ENCODE data around the gene TFCP2. TPM values are rescaled to one million over a fixed set of nuclear protein-coding genes. Genes with fewer than 3 reads are reported as not detected.

The TFCP2 gene
- total and polyA plus RNA-seq, 2 of the 13 experiments (the other 11 are each of a cell fraction or from before 2014, with no cell fraction given), result 7.6 to 10.0 TPM

GRCh38 chr12:51172515-51173431 lies at the start of gene TFCP2 (continued):
- TF ChIP-seq, protein P1, sequence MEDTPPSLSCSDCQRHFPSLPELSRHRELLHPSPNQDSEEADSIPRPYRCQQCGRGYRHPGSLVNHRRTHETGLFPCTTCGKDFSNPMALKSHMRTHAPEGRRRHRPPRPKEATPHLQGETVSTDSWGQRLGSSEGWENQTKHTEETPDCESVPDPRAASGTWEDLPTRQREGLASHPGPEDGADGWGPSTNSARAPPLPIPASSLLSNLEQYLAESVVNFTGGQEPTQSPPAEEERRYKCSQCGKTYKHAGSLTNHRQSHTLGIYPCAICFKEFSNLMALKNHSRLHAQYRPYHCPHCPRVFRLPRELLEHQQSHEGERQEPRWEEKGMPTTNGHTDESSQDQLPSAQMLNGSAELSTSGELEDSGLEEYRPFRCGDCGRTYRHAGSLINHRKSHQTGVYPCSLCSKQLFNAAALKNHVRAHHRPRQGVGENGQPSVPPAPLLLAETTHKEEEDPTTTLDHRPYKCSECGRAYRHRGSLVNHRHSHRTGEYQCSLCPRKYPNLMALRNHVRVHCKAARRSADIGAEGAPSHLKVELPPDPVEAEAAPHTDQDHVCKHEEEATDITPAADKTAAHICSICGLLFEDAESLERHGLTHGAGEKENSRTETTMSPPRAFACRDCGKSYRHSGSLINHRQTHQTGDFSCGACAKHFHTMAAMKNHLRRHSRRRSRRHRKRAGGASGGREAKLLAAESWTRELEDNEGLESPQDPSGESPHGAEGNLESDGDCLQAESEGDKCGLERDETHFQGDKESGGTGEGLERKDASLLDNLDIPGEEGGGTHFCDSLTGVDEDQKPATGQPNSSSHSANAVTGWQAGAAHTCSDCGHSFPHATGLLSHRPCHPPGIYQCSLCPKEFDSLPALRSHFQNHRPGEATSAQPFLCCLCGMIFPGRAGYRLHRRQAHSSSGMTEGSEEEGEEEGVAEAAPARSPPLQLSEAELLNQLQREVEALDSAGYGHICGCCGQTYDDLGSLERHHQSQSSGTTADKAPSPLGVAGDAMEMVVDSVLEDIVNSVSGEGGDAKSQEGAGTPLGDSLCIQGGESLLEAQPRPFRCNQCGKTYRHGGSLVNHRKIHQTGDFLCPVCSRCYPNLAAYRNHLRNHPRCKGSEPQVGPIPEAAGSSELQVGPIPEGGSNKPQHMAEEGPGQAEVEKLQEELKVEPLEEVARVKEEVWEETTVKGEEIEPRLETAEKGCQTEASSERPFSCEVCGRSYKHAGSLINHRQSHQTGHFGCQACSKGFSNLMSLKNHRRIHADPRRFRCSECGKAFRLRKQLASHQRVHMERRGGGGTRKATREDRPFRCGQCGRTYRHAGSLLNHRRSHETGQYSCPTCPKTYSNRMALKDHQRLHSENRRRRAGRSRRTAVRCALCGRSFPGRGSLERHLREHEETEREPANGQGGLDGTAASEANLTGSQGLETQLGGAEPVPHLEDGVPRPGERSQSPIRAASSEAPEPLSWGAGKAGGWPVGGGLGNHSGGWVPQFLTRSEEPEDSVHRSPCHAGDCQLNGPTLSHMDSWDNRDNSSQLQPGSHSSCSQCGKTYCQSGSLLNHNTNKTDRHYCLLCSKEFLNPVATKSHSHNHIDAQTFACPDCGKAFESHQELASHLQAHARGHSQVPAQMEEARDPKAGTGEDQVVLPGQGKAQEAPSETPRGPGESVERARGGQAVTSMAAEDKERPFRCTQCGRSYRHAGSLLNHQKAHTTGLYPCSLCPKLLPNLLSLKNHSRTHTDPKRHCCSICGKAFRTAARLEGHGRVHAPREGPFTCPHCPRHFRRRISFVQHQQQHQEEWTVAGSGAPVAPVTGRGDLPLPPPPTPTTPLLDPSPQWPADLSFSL (CRISPR knock-in tag; IDR thresholded peaks at IDR 0.05), result 0 out of 2 replicates have a peak, but pooled peaks have one; percentile 56
- TF ChIP-seq, protein P2, sequence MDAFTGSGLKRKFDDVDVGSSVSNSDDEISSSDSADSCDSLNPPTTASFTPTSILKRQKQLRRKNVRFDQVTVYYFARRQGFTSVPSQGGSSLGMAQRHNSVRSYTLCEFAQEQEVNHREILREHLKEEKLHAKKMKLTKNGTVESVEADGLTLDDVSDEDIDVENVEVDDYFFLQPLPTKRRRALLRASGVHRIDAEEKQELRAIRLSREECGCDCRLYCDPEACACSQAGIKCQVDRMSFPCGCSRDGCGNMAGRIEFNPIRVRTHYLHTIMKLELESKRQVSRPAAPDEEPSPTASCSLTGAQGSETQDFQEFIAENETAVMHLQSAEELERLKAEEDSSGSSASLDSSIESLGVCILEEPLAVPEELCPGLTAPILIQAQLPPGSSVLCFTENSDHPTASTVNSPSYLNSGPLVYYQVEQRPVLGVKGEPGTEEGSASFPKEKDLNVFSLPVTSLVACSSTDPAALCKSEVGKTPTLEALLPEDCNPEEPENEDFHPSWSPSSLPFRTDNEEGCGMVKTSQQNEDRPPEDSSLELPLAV (CRISPR knock-in tag; conservative IDR thresholded peaks at IDR 0.05; ENCODE audit: low read depth), result no peak
- TF ChIP-seq ZNF496 (CRISPR knock-in tag; IDR thresholded peaks at IDR 0.05; ENCODE audit: insufficient replicate concordance) (no peak), ZNF317 (CRISPR knock-in tag; IDR thresholded peaks at IDR 0.05) (peak; percentile 62; the same call in 1 of the 2 replicates), ZNF446 (CRISPR knock-in tag; IDR thresholded peaks at IDR 0.05) (peak; percentile 77; the same call in 1 of the 2 replicates), SPEN (CRISPR knock-in tag; IDR thresholded peaks at IDR 0.05; ENCODE audit: low read depth) (peak; percentile 73), BATF2 (CRISPR knock-in tag; IDR thresholded peaks at IDR 0.05) (no peak), ZKSCAN8 (CRISPR knock-in tag; IDR thresholded peaks at IDR 0.05; ENCODE audit: borderline replicate concordance) (no peak), ZNF143 (CRISPR knock-in tag; IDR thresholded peaks at IDR 0.05) (0 out of 2 replicates have a peak, but pooled peaks have one; percentile 33), ZBTB7A (CRISPR knock-in tag; IDR thresholded peaks at IDR 0.05) (no peak), ZNF337 (CRISPR knock-in tag; IDR thresholded peaks at IDR 0.05; ENCODE audit: borderline replicate concordance, low read depth) (peak; percentile 19; the same call in 1 of the 2 replicates), SRY (CRISPR knock-in tag; IDR thresholded peaks at IDR 0.05) (no peak), ZNF746 (CRISPR knock-in tag; IDR thresholded peaks at IDR 0.05) (0 out of 2 replicates have a peak, but pooled peaks have one; percentile 41), KMT2A (CRISPR knock-in tag; IDR thresholded peaks at IDR 0.05) (no peak), MEF2D (CRISPR knock-in tag; IDR thresholded peaks at IDR 0.05) (peak; percentile 55; the same call in 1 of the 2 replicates)
- TF ChIP-seq, protein P3, sequence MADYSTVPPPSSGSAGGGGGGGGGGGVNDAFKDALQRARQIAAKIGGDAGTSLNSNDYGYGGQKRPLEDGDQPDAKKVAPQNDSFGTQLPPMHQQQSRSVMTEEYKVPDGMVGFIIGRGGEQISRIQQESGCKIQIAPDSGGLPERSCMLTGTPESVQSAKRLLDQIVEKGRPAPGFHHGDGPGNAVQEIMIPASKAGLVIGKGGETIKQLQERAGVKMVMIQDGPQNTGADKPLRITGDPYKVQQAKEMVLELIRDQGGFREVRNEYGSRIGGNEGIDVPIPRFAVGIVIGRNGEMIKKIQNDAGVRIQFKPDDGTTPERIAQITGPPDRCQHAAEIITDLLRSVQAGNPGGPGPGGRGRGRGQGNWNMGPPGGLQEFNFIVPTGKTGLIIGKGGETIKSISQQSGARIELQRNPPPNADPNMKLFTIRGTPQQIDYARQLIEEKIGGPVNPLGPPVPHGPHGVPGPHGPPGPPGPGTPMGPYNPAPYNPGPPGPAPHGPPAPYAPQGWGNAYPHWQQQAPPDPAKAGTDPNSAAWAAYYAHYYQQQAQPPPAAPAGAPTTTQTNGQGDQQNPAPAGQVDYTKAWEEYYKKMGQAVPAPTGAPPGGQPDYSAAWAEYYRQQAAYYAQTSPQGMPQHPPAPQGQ (CRISPR knock-in tag; IDR thresholded peaks at IDR 0.05; ENCODE audit: borderline replicate concordance), result no peak
- TF ChIP-seq, protein P4, sequence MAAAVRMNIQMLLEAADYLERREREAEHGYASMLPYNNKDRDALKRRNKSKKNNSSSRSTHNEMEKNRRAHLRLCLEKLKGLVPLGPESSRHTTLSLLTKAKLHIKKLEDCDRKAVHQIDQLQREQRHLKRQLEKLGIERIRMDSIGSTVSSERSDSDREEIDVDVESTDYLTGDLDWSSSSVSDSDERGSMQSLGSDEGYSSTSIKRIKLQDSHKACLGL (CRISPR knock-in tag; IDR thresholded peaks at IDR 0.05), result peak; percentile 64

All from HepG2 (cell line).